Glutamatergic neuron (in vitro differentiated cells): Measurements from ENCODE around the gene USP28. TPM values are rescaled to one million over a fixed set of nuclear protein-coding genes. Genes with fewer than 3 reads are reported as not detected.
A peak's percentile ranks its signal among the peaks of the same experiment; 100 is the strongest.
"Not testable (repeated sequence)": the region's sequence is repeated elsewhere in the genome, so short reads cannot be mapped to it uniquely, and the experiment has no call there.

Source experiments
- DNase-seq: peaks from one replicate; pipeline ENCODE4 v3.0.0; 2022
- H3K27ac Mint-ChIP-seq: one replicate; pipeline ENCODE4 v1.8.0; 2020; ENCODE audit warnings: mild to moderate bottlenecking, mixed read lengths, inconsistent platforms; ENCODE audit not compliant: unreplicated experiment
- H3K27me3 Mint-ChIP-seq: one replicate; pipeline ENCODE4 v1.8.0; 2020; ENCODE audit warnings: mild to moderate bottlenecking, moderate library complexity, mixed read lengths, inconsistent platforms; ENCODE audit not compliant: unreplicated experiment
- H3K36me3 Mint-ChIP-seq: one replicate; pipeline ENCODE4 v1.8.0; 2020; ENCODE audit warnings: mild to moderate bottlenecking, mixed read lengths, inconsistent platforms; ENCODE audit not compliant: unreplicated experiment
- H3K4me1 Mint-ChIP-seq: one replicate; pipeline ENCODE4 v1.8.0; 2020; ENCODE audit warnings: mild to moderate bottlenecking, low read depth, mixed read lengths, inconsistent platforms; ENCODE audit not compliant: unreplicated experiment
- H3K4me3 Mint-ChIP-seq: one replicate; pipeline ENCODE4 v1.8.0; 2020; ENCODE audit warnings: mild to moderate bottlenecking, mixed read lengths, inconsistent platforms; ENCODE audit not compliant: unreplicated experiment
- H3K9me3 Mint-ChIP-seq: one replicate; pipeline ENCODE4 v1.8.0; 2020; ENCODE audit warnings: mild to moderate bottlenecking, moderate library complexity, mixed read lengths, inconsistent platforms; ENCODE audit not compliant: unreplicated experiment
- total RNA-seq: library from RNA; stranded (reverse); fragmentation: NEBNext Ultra II Directional; extraction: Animal tissue kit (Norgen Biotek cat#: 25700); gene quantifications from one replicate; pipeline ENCODE4 v1.2.1, GENCODE V29; 2021; ENCODE audit not compliant: unreplicated experiment
- TF ChIP-seq, protein P1 (sequence below): fragments of 200-600 bp; sonication (generic); IDR thresholded peaks from one replicate; pipeline ENCODE4 v1.5.0; 2021; ENCODE audit not compliant: partially characterized antibody, unreplicated experiment

USP28 gene
- total RNA-seq, 1 donor from 2014 or later, result 20.0 TPM

GRCh38 chr11:113802621-113803020 is 72.8 kb downstream of the USP28 start:
- no peaks in the 10 kb centered on the region for H3K36me3 Mint-ChIP-seq
- H3K4me1 Mint-ChIP-seq, result peaks cover 6% of the 10 kb centered on the region
- DNase-seq, result no peak
- no peak overlapping the region for H3K4me3 Mint-ChIP-seq
- no peaks in the 10 kb centered on the region for H3K9me3 Mint-ChIP-seq
- no peak overlapping the region for H3K27ac Mint-ChIP-seq
- H3K27me3 Mint-ChIP-seq, result no peaks in the 10 kb centered on the region
- TF ChIP-seq, protein P1, sequence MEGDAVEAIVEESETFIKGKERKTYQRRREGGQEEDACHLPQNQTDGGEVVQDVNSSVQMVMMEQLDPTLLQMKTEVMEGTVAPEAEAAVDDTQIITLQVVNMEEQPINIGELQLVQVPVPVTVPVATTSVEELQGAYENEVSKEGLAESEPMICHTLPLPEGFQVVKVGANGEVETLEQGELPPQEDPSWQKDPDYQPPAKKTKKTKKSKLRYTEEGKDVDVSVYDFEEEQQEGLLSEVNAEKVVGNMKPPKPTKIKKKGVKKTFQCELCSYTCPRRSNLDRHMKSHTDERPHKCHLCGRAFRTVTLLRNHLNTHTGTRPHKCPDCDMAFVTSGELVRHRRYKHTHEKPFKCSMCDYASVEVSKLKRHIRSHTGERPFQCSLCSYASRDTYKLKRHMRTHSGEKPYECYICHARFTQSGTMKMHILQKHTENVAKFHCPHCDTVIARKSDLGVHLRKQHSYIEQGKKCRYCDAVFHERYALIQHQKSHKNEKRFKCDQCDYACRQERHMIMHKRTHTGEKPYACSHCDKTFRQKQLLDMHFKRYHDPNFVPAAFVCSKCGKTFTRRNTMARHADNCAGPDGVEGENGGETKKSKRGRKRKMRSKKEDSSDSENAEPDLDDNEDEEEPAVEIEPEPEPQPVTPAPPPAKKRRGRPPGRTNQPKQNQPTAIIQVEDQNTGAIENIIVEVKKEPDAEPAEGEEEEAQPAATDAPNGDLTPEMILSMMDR, result no peak

DNA sequence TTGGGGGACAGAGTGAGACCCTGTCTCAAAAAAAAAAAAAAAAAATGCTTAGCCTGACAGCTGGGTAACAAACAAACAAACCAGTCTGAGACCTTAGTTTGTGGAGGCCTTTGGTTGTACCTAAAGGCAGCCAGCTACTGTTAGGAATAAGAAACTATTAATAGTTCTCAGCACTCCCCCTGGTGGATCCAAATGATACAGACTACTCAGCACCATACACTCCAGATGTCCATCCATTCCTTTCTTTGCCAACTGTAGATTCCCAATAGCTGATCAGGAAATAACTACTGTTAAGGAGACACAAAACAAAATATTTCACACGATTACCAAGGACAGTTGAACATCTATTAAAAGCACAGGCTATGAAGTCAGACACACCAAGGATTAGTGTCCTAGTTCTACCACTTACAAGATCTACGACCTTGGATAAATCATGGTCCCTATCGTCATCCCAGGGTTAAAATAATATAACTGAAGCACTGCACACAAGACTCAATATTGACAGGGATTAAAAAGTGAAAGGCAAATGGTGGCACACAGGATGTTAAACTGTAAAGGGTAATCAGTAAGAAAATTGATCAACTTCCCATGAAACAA is 78.6 kb downstream of the USP28 start:
- DNase-seq, result no peak
- TF ChIP-seq, protein P1, result peak; percentile 73
- Mint-ChIP-seq H3K36me3 (no peaks in the 10 kb centered on the region), H3K9me3 (no peaks in the 10 kb centered on the region), H3K4me1 (peaks cover 6% of the 10 kb centered on the region), H3K4me3 (no peak overlapping the region), H3K27me3 (no peaks in the 10 kb centered on the region), H3K27ac (no peak overlapping the region)

GRCh38 chr11:113789675-113790320 is 85.6 kb downstream of the USP28 start:
- no peaks in the 10 kb centered on the region for H3K27me3 Mint-ChIP-seq
- no peak overlapping the region for H3K4me3 Mint-ChIP-seq
- H3K27ac Mint-ChIP-seq, result no peak overlapping the region
- H3K9me3 Mint-ChIP-seq, result no peaks in the 10 kb centered on the region
- H3K36me3 Mint-ChIP-seq, result no peaks in the 10 kb centered on the region
- TF ChIP-seq, protein P1, result no peak
- DNase-seq, result no peak
- H3K4me1 Mint-ChIP-seq, result no peaks in the 10 kb centered on the region

- H3K27ac Mint-ChIP-seq, H3K4me3 Mint-ChIP-seq, H3K36me3 Mint-ChIP-seq, H3K4me1 Mint-ChIP-seq, DNase-seq, H3K27me3 Mint-ChIP-seq, H3K9me3 Mint-ChIP-seq: not testable (repeated sequence)
Observed at GRCh38 chr11:113789016-113789415, 86.4 kb downstream of the USP28 start.

GRCh38 chr11:113782134-113782533 is 93.2 kb downstream of the USP28 start:
- TF ChIP-seq, protein P1, result no peak
- Mint-ChIP-seq H3K4me1 (peaks cover 6% of the 10 kb centered on the region), H3K27ac (no peak overlapping the region), H3K36me3 (no peaks in the 10 kb centered on the region), H3K4me3 (no peak overlapping the region), H3K9me3 (no peaks in the 10 kb centered on the region), H3K27me3 (peaks cover 2% of the 10 kb centered on the region)
- no peak for DNase-seq
